WTC11 (cell line): Measurements from ENCODE around the gene INHBC. TPM values are rescaled to one million over a fixed set of nuclear protein-coding genes. Genes with fewer than 3 reads are reported as not detected.

Experiments used
- ATAC-seq: fragments of 200-7000 bp; cut with Tn5 transposase; 2 replicates; pipeline ENCODE4 v1.10.0; 2021; ENCODE audit warnings: mild to moderate bottlenecking, moderate library complexity
- CTCF ChIA-PET: fragments of 300-600 bp; sonication (Branson Sonifier 250); formaldehyde crosslinking; loops from one replicate; lab custom pipeline; 2021; ENCODE audit warnings: antibody characterized with exemption; lab: Charles Lee
- POLR2A ChIA-PET: fragments of 350-600 bp; sonication (Branson Sonifier 250); formaldehyde crosslinking; loops from one replicate; lab custom pipeline; 2021; ENCODE audit warnings: antibody characterized with exemption; lab: Charles Lee
- DNase-seq: peaks from one replicate; pipeline ENCODE4 v3.0.0; 2021; ENCODE audit warnings: low spot score
- H3K27ac Mint-ChIP-seq: 2 replicates; pipeline ENCODE4 v1.8.0; 2021; ENCODE audit warnings: mixed read lengths
- H3K27me3 Mint-ChIP-seq: 2 replicates; pipeline ENCODE4 v1.8.0; 2021; ENCODE audit warnings: low read depth, mild to moderate bottlenecking, moderate library complexity, mixed read lengths
- H3K36me3 Mint-ChIP-seq: 2 replicates; pipeline ENCODE4 v1.8.0; 2021; ENCODE audit warnings: mixed read lengths
- H3K4me1 Mint-ChIP-seq: 2 replicates; pipeline ENCODE4 v1.8.0; 2022; ENCODE audit warnings: mixed read lengths
- H3K4me3 Mint-ChIP-seq: 2 replicates; pipeline ENCODE4 v1.8.0; 2021; ENCODE audit warnings: mild to moderate bottlenecking, moderate library complexity, mixed read lengths
- H3K9me3 Mint-ChIP-seq: 2 replicates; pipeline ENCODE4 v1.8.0; 2021; ENCODE audit warnings: mixed read lengths
- AR ChIP-seq: fragments of 250-450 bp; sonication (Bioruptor Pico); IDR thresholded peaks from 2 replicates; pipeline ENCODE4 v1.9.0; 2021; ENCODE audit warnings: mild to moderate bottlenecking
- ATF3 ChIP-seq: sonication (generic); formaldehyde crosslinking; conservative IDR thresholded peaks from 2 replicates; pipeline ENCODE4 v1.8.1; 2022; ENCODE audit warnings: mild to moderate bottlenecking, missing genetic modification reagents
- CDX4 ChIP-seq: fragments of 250-450 bp; sonication (Bioruptor Pico); IDR thresholded peaks from 2 replicates; pipeline ENCODE4 v1.9.0; 2021; ENCODE audit warnings: moderate library complexity, mild to moderate bottlenecking, inconsistent platforms, borderline replicate concordance
- ESRRA ChIP-seq: sonication (generic); formaldehyde crosslinking; IDR thresholded peaks from 2 replicates; pipeline ENCODE4 v1.8.1; 2022; ENCODE audit warnings: mild to moderate bottlenecking, missing genetic modification reagents, borderline replicate concordance
- ETV6 ChIP-seq: sonication (generic); formaldehyde crosslinking; IDR thresholded peaks from 2 replicates; pipeline ENCODE4 v1.8.1; 2022; ENCODE audit warnings: mild to moderate bottlenecking, missing genetic modification reagents
- FOXP4 ChIP-seq: sonication (generic); formaldehyde crosslinking; IDR thresholded peaks from 2 replicates; pipeline ENCODE4 v1.8.0; 2022; ENCODE audit warnings: mild to moderate bottlenecking, missing genetic modification reagents
- GRHL2 ChIP-seq: fragments of 250-450 bp; sonication (Bioruptor Pico); IDR thresholded peaks from 2 replicates; pipeline ENCODE4 v1.8.0; 2022; ENCODE audit warnings: mild to moderate bottlenecking, moderate library complexity; ENCODE audit not compliant: insufficient replicate concordance, severe bottlenecking
- IRF1 ChIP-seq: sonication (generic); formaldehyde crosslinking; IDR thresholded peaks from 2 replicates; pipeline ENCODE4 v1.8.0; 2023; ENCODE audit warnings: missing genetic modification reagents
- NR1H2 ChIP-seq: sonication (generic); formaldehyde crosslinking; IDR thresholded peaks from 2 replicates; pipeline ENCODE4 v1.9.0; 2021; ENCODE audit warnings: mild to moderate bottlenecking, moderate library complexity, missing genetic modification reagents
- NR2C2 ChIP-seq: sonication (generic); formaldehyde crosslinking; IDR thresholded peaks from 2 replicates; pipeline ENCODE4 v1.8.0; 2022; ENCODE audit warnings: mild to moderate bottlenecking, missing genetic modification reagents
- NR3C1 ChIP-seq: sonication (generic); formaldehyde crosslinking; conservative IDR thresholded peaks from 2 replicates; pipeline ENCODE4 v1.8.1; 2023; ENCODE audit warnings: low read depth, mild to moderate bottlenecking, missing genetic modification reagents
- PRRX2 ChIP-seq: fragments of 250-450 bp; sonication (Bioruptor Pico); IDR thresholded peaks from 2 replicates; pipeline ENCODE4 v1.8.0; 2021; ENCODE audit warnings: mild to moderate bottlenecking
- STAT6 ChIP-seq: sonication (generic); formaldehyde crosslinking; conservative IDR thresholded peaks from 2 replicates; pipeline ENCODE4 v1.8.1; 2023; ENCODE audit warnings: mild to moderate bottlenecking, low read depth, missing genetic modification reagents, moderate library complexity
- TEAD4 ChIP-seq: sonication (generic); formaldehyde crosslinking; IDR thresholded peaks from 2 replicates; pipeline ENCODE4 v1.8.0; 2022; ENCODE audit warnings: mild to moderate bottlenecking, missing genetic modification reagents
- ZBTB21 ChIP-seq: sonication (generic); formaldehyde crosslinking; IDR thresholded peaks from 2 replicates; pipeline ENCODE4 v1.8.1; 2023; ENCODE audit warnings: mild to moderate bottlenecking, missing genetic modification reagents, borderline replicate concordance
- ZBTB43 ChIP-seq: sonication (generic); formaldehyde crosslinking; IDR thresholded peaks from 2 replicates; pipeline ENCODE4 v1.8.1; 2023; ENCODE audit warnings: mild to moderate bottlenecking, missing genetic modification reagents
- ZMAT4 ChIP-seq: fragments of 250-450 bp; sonication (Bioruptor Pico); IDR thresholded peaks from 2 replicates; pipeline ENCODE4 v1.9.0; 2021; ENCODE audit warnings: mild to moderate bottlenecking
- ZNF138 ChIP-seq: sonication (generic); formaldehyde crosslinking; conservative IDR thresholded peaks from 2 replicates; pipeline ENCODE4 v1.8.1; 2022; ENCODE audit warnings: mild to moderate bottlenecking, moderate library complexity, missing genetic modification reagents
- ZNF232 ChIP-seq: sonication (generic); formaldehyde crosslinking; IDR thresholded peaks from 2 replicates; pipeline ENCODE4 v1.8.0; 2022; ENCODE audit warnings: mild to moderate bottlenecking, missing genetic modification reagents
- ZNF532 ChIP-seq: fragments of 250-450 bp; sonication (Bioruptor Pico); IDR thresholded peaks from 2 replicates; pipeline ENCODE4 v1.9.0; 2021; ENCODE audit warnings: mild to moderate bottlenecking, borderline replicate concordance
- total RNA-seq: library from RNA; stranded (reverse); gene quantifications from 3 replicates; pipeline ENCODE4 v1.2.3, GENCODE V29; 2021

INHBC gene
- total RNA-seq, 1 experiment from 2014 or later = 0.20 TPM

GRCh38 chr12:57395121-57395520, 39.5 kb upstream of the INHBC start (continued):
- TF ChIP-seq AR (CRISPR knock-in tag) (no peak), TEAD4 (no peak), ZNF232 (CRISPR knock-in tag) (no peak), ESRRA (CRISPR knock-in tag) (no peak), GRHL2 (no peak), FOXP4 (CRISPR knock-in tag) (no peak), NR3C1 (no peak), ZMAT4 (CRISPR knock-in tag) (no peak), PRRX2 (no peak)

GRCh38 chr12:57397441-57397840, 37.1 kb upstream of the INHBC start:
- H3K4me3 Mint-ChIP-seq = no peak overlapping the region
- TF ChIP-seq ZNF138 (no peak), NR1H2 (no peak), ZBTB21 (CRISPR knock-in tag) (no peak), CDX4 (CRISPR knock-in tag) (no peak), ATF3 (CRISPR knock-in tag) (no peak), NR2C2 (CRISPR knock-in tag) (no peak), STAT6 (CRISPR knock-in tag) (no peak), ZMAT4 (CRISPR knock-in tag) (no peak), IRF1 (CRISPR knock-in tag) (no peak), ZNF532 (CRISPR knock-in tag) (no peak), ZBTB43 (no peak), ETV6 (no peak)

More at GRCh38 chr12:57397441-57397840, 37.1 kb upstream of the INHBC start:
- ATAC-seq = no peak
- Mint-ChIP-seq H3K27me3 (no peaks in the 10 kb centered on the region), H3K9me3 (no peaks in the 10 kb centered on the region), H3K27ac (peak overlapping the region; percentile 17; the same call in 1 of the 2 replicates), H3K4me1 (peaks cover 4% of the 10 kb centered on the region; the same call in 1 of the 2 replicates), H3K36me3 (peaks cover 5% of the 10 kb centered on the region; the same call in 1 of the 2 replicates)
- ChIA-PET CTCF (interaction anchor here (1.1 to 1.2 kb wide), 2 partner anchors 55 to 149 kb away, joined by 3 read pairs; no protein-coding TSS in a partner anchor), POLR2A (interaction anchor here (0.7 kb wide), 1 partner anchor 11 kb away, joined by 3 read pairs; no protein-coding TSS in a partner anchor)
- DNase-seq = no peak
